H1 (cell line): ENCODE measurements around the gene ELOVL4. TPM values are rescaled to one million over a fixed set of nuclear protein-coding genes. Genes with fewer than 3 reads are reported as not detected.

Source experiments
- BACH1 ChIP-seq: IDR thresholded peaks from 2 replicates; pipeline ENCODE4 v1.6.1; 2012; ENCODE audit warnings: low read length, improper control_type of control experiment
- BRCA1 ChIP-seq: IDR thresholded peaks from 2 replicates; pipeline ENCODE4 v1.6.1; 2012; ENCODE audit warnings: low read depth, low read length, improper control_type of control experiment
- CBX5 ChIP-seq: fragments of 300-800, 300-1000 bp; sonication (generic); IDR thresholded peaks from 2 replicates; pipeline ENCODE4 v1.7.1; 2016; ENCODE audit warnings: antibody characterized with exemption, low read length, low read depth
- E2F6 ChIP-seq: IDR thresholded peaks from 2 replicates; pipeline ENCODE4 v1.6.1; 2012; ENCODE audit warnings: inconsistent platforms
- GABPA ChIP-seq: IDR thresholded peaks from 2 replicates; pipeline ENCODE4 v1.6.1; 2011; ENCODE audit warnings: mild to moderate bottlenecking, low read length, moderate library complexity, borderline replicate concordance; ENCODE audit not compliant: insufficient read depth
- RFX5 ChIP-seq: IDR thresholded peaks from 2 replicates; pipeline ENCODE4 v1.6.1; 2011; ENCODE audit warnings: low read depth, low read length, improper control_type of control experiment, borderline replicate concordance
- SIN3A ChIP-seq, 2 experiments: IDR thresholded peaks in 1 of 2; conservative IDR thresholded peaks in 1 of 2; 2 replicates each; pipeline ENCODE4 v1.6.1; 2011 to 2012; ENCODE audit warnings: low read length in 2 of 2, improper control_type of control experiment in 1 of 2, low read depth in 1 of 2, mild to moderate bottlenecking in 1 of 2
- SIX5 ChIP-seq: IDR thresholded peaks from 2 replicates; pipeline ENCODE4 v1.6.1; 2011; ENCODE audit warnings: mild to moderate bottlenecking, low read depth, low read length
- SUZ12 ChIP-seq: fragments of 200-600 bp; sonication (generic); IDR thresholded peaks from 2 replicates; pipeline ENCODE4 v1.6.1; 2012; ENCODE audit warnings: mild to moderate bottlenecking, inconsistent platforms, low read length, moderate library complexity, mixed read lengths
- TBP ChIP-seq: IDR thresholded peaks from 2 replicates; pipeline ENCODE4 v1.6.1; 2011; ENCODE audit warnings: low read depth, low read length, improper control_type of control experiment
- TCF12 ChIP-seq: IDR thresholded peaks from 2 replicates; pipeline ENCODE4 v1.6.1; 2011; ENCODE audit warnings: low read depth, mild to moderate bottlenecking, low read length
- YY1 ChIP-seq: IDR thresholded peaks from 2 replicates; pipeline ENCODE4 v1.6.1; 2011; ENCODE audit warnings: low read depth, mild to moderate bottlenecking, low read length
- polyA plus RNA-seq, 7 experiments: library from polyadenylated mRNA; depleted of rRNA in 3 of 7; stranded (reverse) in 5 of 7; unstranded in 2 of 7; fragments of >200 nt in 5 of 7; fragments of 200-250 nt in 2 of 7; gene quantifications; 1 replicate in 5 of 7; 2 replicates in 1 of 7; 4 replicates in 1 of 7; pipeline versions ENCODE4 v1.2.1 to v1.2.3, GENCODE V29; 2011 to 2013; ENCODE audit warnings: missing spikeins in 2 of 7, mixed read lengths in 2 of 7
- total RNA-seq: library from RNA; stranded (reverse); fragmentation: NEBNext Ultra II Directional; extraction: Animal tissue kit (Norgen Biotek cat#: 25700); gene quantifications from 2 replicates; pipeline ENCODE4 v1.2.1, GENCODE V29; 2021
- TF ChIP-seq, protein P1 (sequence below), 3 experiments: IDR thresholded peaks; 1 replicate in 2 of 3; 2 replicates in 1 of 3; pipeline versions ENCODE4 v1.5.1 to v1.6.1; 2011; ENCODE audit warnings: low read length in 3 of 3, mild to moderate bottlenecking in 3 of 3, inconsistent platforms in 2 of 3, low read depth in 1 of 3, moderate library complexity in 1 of 3; ENCODE audit not compliant: insufficient read depth in 1 of 3; ENCODE audit errors: control extremely low read depth in 1 of 3

ELOVL4 gene
- total and polyA plus RNA-seq, 2 of the 8 experiments (the other 6 are each of a cell fraction or from before 2014, with no cell fraction given): 2.0 to 15.0 TPM

DNA sequence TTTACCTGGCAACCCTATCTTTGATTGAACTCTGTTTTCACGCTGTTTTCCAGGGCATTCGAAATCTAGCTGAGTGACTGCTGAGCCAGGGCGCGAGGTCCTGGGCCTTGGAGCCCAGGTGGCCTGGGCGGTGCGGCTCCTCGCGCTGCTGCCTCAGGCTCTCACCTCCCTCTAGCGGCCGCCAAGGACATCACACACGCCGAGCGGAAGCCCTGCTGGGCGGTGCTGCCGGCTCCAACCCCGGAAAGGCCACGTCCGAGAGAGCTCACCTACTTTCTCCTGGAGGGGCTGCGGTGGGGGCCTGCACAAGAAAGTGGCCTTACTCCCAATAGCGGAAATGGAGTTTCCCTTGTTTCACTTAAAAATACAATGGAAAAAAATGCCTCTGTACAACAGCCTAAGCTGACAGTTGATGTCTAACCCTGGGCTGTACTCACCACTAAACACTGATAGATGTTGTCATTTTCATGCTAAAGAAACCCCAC, 77.7 kb downstream of the ELOVL4 start (continued):
- TF ChIP-seq GABPA (no peak), SUZ12 (no peak), SIN3A (conservative IDR thresholded peaks at IDR 0.05 in 1 of 2, IDR thresholded peaks at IDR 0.05 in 1 of 2; ENCODE audit: low read depth in 1 of 2, low read length in 2 of 2) (no peak), YY1 (no peak), SIX5 (no peak), TCF12 (0 out of 2 replicates have a peak, but pooled peaks have one; percentile 51), BACH1 (no peak), TBP (no peak), CBX5 (no peak), BRCA1 (no peak), E2F6 (peak; percentile 45; the same call in 1 of the 2 replicates), RFX5 (no peak)
- TF ChIP-seq, protein P1, sequence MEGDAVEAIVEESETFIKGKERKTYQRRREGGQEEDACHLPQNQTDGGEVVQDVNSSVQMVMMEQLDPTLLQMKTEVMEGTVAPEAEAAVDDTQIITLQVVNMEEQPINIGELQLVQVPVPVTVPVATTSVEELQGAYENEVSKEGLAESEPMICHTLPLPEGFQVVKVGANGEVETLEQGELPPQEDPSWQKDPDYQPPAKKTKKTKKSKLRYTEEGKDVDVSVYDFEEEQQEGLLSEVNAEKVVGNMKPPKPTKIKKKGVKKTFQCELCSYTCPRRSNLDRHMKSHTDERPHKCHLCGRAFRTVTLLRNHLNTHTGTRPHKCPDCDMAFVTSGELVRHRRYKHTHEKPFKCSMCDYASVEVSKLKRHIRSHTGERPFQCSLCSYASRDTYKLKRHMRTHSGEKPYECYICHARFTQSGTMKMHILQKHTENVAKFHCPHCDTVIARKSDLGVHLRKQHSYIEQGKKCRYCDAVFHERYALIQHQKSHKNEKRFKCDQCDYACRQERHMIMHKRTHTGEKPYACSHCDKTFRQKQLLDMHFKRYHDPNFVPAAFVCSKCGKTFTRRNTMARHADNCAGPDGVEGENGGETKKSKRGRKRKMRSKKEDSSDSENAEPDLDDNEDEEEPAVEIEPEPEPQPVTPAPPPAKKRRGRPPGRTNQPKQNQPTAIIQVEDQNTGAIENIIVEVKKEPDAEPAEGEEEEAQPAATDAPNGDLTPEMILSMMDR (IDR thresholded peaks at IDR 0.05; ENCODE audit: control extremely low read depth in 1 of 3, insufficient read depth in 1 of 3, low read depth in 1 of 3, low read length in 3 of 3): peak; percentile 86 to 94 (median 92)
